Colon (tissue), 2 donors: ENCODE data around the gene PCSK9.

Experiments
- FAIRE-seq: peaks from 2 replicates; lab custom pipeline; 2012; peaks lifted over from hg19 to GRCh38; lab: Jason Lieb, UNC
- donor health status: control.
- donor health status: control.

Gene PCSK9

GRCh38 chr1:55044617-55045397, 5.5 kb downstream of the PCSK9 start:
- no peak for FAIRE-seq

- FAIRE-seq, result no peak
These were observed 6.1 kb downstream of the PCSK9 start for GRCh38 chr1:55045430-55045829.

GRCh38 chr1:55046871-55047270, 7.5 kb downstream of the PCSK9 start:
- FAIRE-seq, result no peak

- no peak for FAIRE-seq
These were observed 8.3 kb downstream of the PCSK9 start for GRCh38 chr1:55047611-55048010.

- FAIRE-seq, result no peak
These were observed 9.3 kb downstream of the PCSK9 start for GRCh38 chr1:55048453-55049270.

- no peak for FAIRE-seq
These were observed 10.0 kb downstream of the PCSK9 start for GRCh38 chr1:55049271-55049913.

- FAIRE-seq, result no peak
These were observed 10.5 kb downstream of the PCSK9 start for GRCh38 chr1:55049914-55050278.

- no peak for FAIRE-seq
These were observed 10.9 kb downstream of the PCSK9 start for GRCh38 chr1:55050283-55050682.

- FAIRE-seq, result no peak
These were observed 11.8 kb downstream of the PCSK9 start for GRCh38 chr1:55051169-55051568.

- no peak for FAIRE-seq
These were observed 12.3 kb downstream of the PCSK9 start for GRCh38 chr1:55051621-55052020.

- no peak for FAIRE-seq
These were observed 13.1 kb downstream of the PCSK9 start for GRCh38 chr1:55052221-55053142.

GRCh38 chr1:55053265-55053954, 14.1 kb downstream of the PCSK9 start:
- no peak for FAIRE-seq

GRCh38 chr1:55054396-55054795, 15.0 kb downstream of the PCSK9 start:
- FAIRE-seq, result no peak

- FAIRE-seq, result no peak
These were observed 15.9 kb downstream of the PCSK9 start for GRCh38 chr1:55055084-55055882.

- no peak for FAIRE-seq
These were observed 16.7 kb downstream of the PCSK9 start for GRCh38 chr1:55055951-55056631.

- FAIRE-seq, result no peak
These were observed 17.3 kb downstream of the PCSK9 start for GRCh38 chr1:55056632-55056992.

- FAIRE-seq, result no peak
These were observed 18.1 kb downstream of the PCSK9 start for GRCh38 chr1:55057270-55057955.

- no peak for FAIRE-seq
These were observed 18.6 kb downstream of the PCSK9 start for GRCh38 chr1:55057956-55058298.
